A673 (cell line): ENCODE measurements around the gene ZNF718. TPM values are rescaled to one million over a fixed set of nuclear protein-coding genes. Genes with fewer than 3 reads are reported as not detected.
"Not testable (repeated sequence)": the region's sequence is repeated elsewhere in the genome, so short reads cannot be mapped to it uniquely, and the experiment has no call there.

ENCODE experiments used
- BruUV-seq: library from RNA; stranded (reverse); fragments of 400-500 nt; replicated peaks from 2 replicates; lab custom pipeline; 2021; lab: Mats Ljungman, UMichigan
- CTCF ChIA-PET: fragments of 300-600 bp; sonication (Branson Sonifier 250); formaldehyde crosslinking; loops from one replicate; lab custom pipeline; 2022; ENCODE audit warnings: antibody characterized with exemption; lab: Charles Lee
- POLR2A ChIA-PET: fragments of 300-600 bp; sonication (Branson Sonifier 250); formaldehyde crosslinking; loops from one replicate; lab custom pipeline; 2022; ENCODE audit warnings: antibody characterized with exemption; ENCODE audit not compliant: low non-redundant PET; lab: Charles Lee
- DNase-seq: peaks from one replicate; pipeline ENCODE4 v3.0.0-alpha.2; 2015; ENCODE audit warnings: low spot score
- H3K27ac ChIP-seq: fragments of 200-600 bp; sonication (generic); 2 replicates; pipeline ENCODE4 v1.5.1; 2016; ENCODE audit warnings: mixed run types, low read depth, mild to moderate bottlenecking, mixed read lengths, antibody characterized with exemption, low read length; ENCODE audit not compliant: poor library complexity, severe bottlenecking
- H3K27me3 ChIP-seq: fragments of 200-600 bp; sonication (generic); replicated peaks from 2 replicates; pipeline ENCODE4 v1.6.1; 2017; ENCODE audit warnings: mixed run types, low read depth, mild to moderate bottlenecking, mixed read lengths, antibody characterized with exemption, low read length; ENCODE audit not compliant: insufficient read depth, poor library complexity
- H3K36me3 ChIP-seq: fragments of 200-600 bp; sonication (generic); 2 replicates; pipeline ENCODE4 v1.6.1; 2016; ENCODE audit warnings: mixed run types, mild to moderate bottlenecking, mixed read lengths, antibody characterized with exemption, low read length; ENCODE audit not compliant: insufficient read depth, poor library complexity, severe bottlenecking
- H3K4me1 ChIP-seq: fragments of 200-600 bp; sonication (generic); 2 replicates; pipeline ENCODE4 v1.6.1; 2017; ENCODE audit warnings: mixed run types, mild to moderate bottlenecking, mixed read lengths, antibody characterized with exemption, low read length; ENCODE audit not compliant: insufficient read depth, poor library complexity, severe bottlenecking
- H3K4me3 ChIP-seq: fragments of 200-600 bp; sonication (generic); 2 replicates; pipeline ENCODE4 v1.5.1; 2016; ENCODE audit warnings: low read depth, mixed run types, mild to moderate bottlenecking, mixed read lengths, low read length; ENCODE audit not compliant: poor library complexity, severe bottlenecking
- H3K9me3 ChIP-seq: fragments of 200-600 bp; sonication (generic); 2 replicates; pipeline ENCODE4 v1.6.1; 2016; ENCODE audit warnings: mixed run types, low read depth, mild to moderate bottlenecking, mixed read lengths, antibody characterized with exemption, low read length; ENCODE audit not compliant: poor library complexity, severe bottlenecking
- CTCF ChIP-seq: fragments of 300-800, 200-600 bp; sonication (generic); conservative IDR thresholded peaks from 2 replicates; pipeline ENCODE4 v1.5.1; 2017; ENCODE audit warnings: low read depth, mild to moderate bottlenecking, antibody characterized with exemption, low read length, moderate library complexity, mixed read lengths
- EZH2 ChIP-seq: fragments of 200-600 bp; sonication (generic); IDR thresholded peaks from 2 replicates; pipeline ENCODE4 v1.6.1; 2017; ENCODE audit warnings: borderline replicate concordance, low read depth, mild to moderate bottlenecking, mixed read lengths, antibody characterized with exemption, low read length; ENCODE audit not compliant: poor library complexity, severe bottlenecking
- intact Hi-C: fragments of 100-400 bp; cut with micrococcal nuclease; formaldehyde crosslinking; loops from one replicate; pipeline ENCODE4 v1.10.0; 2022; ENCODE audit not compliant: unreplicated experiment
- total RNA-seq: library from RNA; stranded (reverse); gene quantifications from 2 replicates; pipeline ENCODE4 v1.2.3, GENCODE V29; 2021

The ZNF718 gene
- total RNA-seq, 1 experiment from 2014 or later: 9.2 TPM

- H3K36me3 ChIP-seq: no peaks in the 10 kb centered on the region
- BruUV-seq: no TSS peak
- no peak for DNase-seq
- no peak overlapping the region for H3K27ac ChIP-seq
- no peaks in the 10 kb centered on the region for H3K4me1 ChIP-seq
- intact Hi-C loops: no loop called here
- peaks cover 62% of the 10 kb centered on the region for H3K9me3 ChIP-seq
- no peak for TF ChIP-seq CTCF
- no peak for TF ChIP-seq EZH2
- POLR2A ChIA-PET: no interaction called here
- CTCF ChIA-PET: no interaction called here
- H3K4me3 ChIP-seq: no peak overlapping the region
- H3K27me3 ChIP-seq: no peaks in the 10 kb centered on the region
These were observed 51.7 kb downstream of the ZNF718 start for GRCh38 chr4:175986-176385.

GRCh38 chr4:176995-177394 lies 52.7 kb downstream of the ZNF718 start:
- POLR2A ChIA-PET: no interaction called here
- intact Hi-C loops: no loop called here
- CTCF ChIA-PET: no interaction called here
- Histone ChIP-seq H3K36me3 (no peaks in the 10 kb centered on the region), H3K4me3 (no peak overlapping the region), H3K27ac (no peak overlapping the region), H3K27me3 (no peaks in the 10 kb centered on the region), H3K9me3 (peaks cover 63% of the 10 kb centered on the region), H3K4me1 (no peaks in the 10 kb centered on the region)
- TF ChIP-seq EZH2: no peak
- TF ChIP-seq CTCF: no peak
- BruUV-seq: no TSS peak
- DNase-seq: no peak

- not testable (repeated sequence) for H3K4me3 ChIP-seq
These were observed 57.9 kb downstream of the ZNF718 start for GRCh38 chr4:182225-182624.

GRCh38 chr4:188091-188490 lies 63.8 kb downstream of the ZNF718 start:
- Histone ChIP-seq H3K27ac (no peak overlapping the region), H3K4me1 (no peaks in the 10 kb centered on the region), H3K9me3 (peaks cover 40% of the 10 kb centered on the region), H3K27me3 (no peaks in the 10 kb centered on the region), H3K36me3 (no peaks in the 10 kb centered on the region), H3K4me3 (no peak overlapping the region)
- intact Hi-C loops: no loop called here
- no peak for TF ChIP-seq EZH2
- no peak for TF ChIP-seq CTCF
- ChIA-PET POLR2A (no interaction called here), CTCF (no interaction called here)
- no TSS peak for BruUV-seq
- no peak for DNase-seq

More at GRCh38 chr4:182225-182624, 57.9 kb downstream of the ZNF718 start:
- intact Hi-C loops, BruUV-seq, H3K36me3 ChIP-seq, H3K4me1 ChIP-seq, CTCF ChIA-PET, DNase-seq, H3K27ac ChIP-seq, H3K27me3 ChIP-seq, POLR2A ChIA-PET: not testable (repeated sequence)
- H3K9me3 ChIP-seq: peaks cover 56% of the 10 kb centered on the region

- POLR2A ChIA-PET, H3K4me1 ChIP-seq, DNase-seq, H3K36me3 ChIP-seq, H3K27me3 ChIP-seq, H3K9me3 ChIP-seq, CTCF ChIA-PET, H3K4me3 ChIP-seq, intact Hi-C loops, H3K27ac ChIP-seq, BruUV-seq: not testable (repeated sequence)
These were observed 70.9 kb downstream of the ZNF718 start for GRCh38 chr4:195159-195558.
